HG03469 (cell line): ENCODE data around the gene PJA2.

Experiments
- ATAC-seq: cut with Tn5 transposase; IDR thresholded peaks from one replicate; pipeline ENCODE4 v1.9.1; 2021; ENCODE audit warnings: mild to moderate bottlenecking, moderate library complexity, moderate number of reproducible peaks; ENCODE audit not compliant: unreplicated experiment

Gene PJA2

DNA sequence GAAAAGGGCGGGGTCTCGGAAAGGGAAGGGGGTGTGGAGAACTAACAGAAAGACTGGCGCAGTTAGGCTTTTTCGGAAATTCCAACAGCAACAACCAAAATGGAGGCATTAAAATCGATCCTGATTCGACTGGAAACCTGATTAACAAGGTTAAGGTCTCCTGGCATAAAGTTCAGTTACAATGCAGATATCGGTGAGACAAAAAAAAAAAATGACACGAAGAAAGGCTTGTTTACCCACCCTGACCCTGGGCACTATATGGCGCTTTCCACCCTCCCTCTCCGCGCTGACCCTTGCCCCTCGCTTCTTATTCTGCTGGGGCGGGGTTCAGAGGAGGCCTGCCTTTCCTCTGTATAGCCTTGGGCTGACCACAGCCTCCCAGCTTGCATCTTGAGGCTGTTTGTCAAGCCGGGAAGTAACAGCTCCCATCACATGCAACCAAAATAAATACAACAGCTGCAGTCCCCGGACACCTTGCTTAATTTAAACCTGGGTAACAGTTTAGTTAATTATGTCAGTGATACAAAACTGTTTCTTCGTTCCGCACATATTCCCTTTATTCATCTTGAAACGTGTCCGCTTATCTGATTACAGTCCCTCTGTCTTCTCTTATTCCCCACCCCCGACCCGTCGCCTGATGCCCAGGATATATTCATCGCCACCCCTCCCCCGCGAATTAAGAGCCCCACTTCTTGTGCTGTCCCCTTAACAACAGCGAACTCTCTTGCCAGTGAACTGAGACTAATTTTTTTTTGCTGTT lies 795 bp upstream of the PJA2 start:
- ATAC-seq, result no peak

DNA sequence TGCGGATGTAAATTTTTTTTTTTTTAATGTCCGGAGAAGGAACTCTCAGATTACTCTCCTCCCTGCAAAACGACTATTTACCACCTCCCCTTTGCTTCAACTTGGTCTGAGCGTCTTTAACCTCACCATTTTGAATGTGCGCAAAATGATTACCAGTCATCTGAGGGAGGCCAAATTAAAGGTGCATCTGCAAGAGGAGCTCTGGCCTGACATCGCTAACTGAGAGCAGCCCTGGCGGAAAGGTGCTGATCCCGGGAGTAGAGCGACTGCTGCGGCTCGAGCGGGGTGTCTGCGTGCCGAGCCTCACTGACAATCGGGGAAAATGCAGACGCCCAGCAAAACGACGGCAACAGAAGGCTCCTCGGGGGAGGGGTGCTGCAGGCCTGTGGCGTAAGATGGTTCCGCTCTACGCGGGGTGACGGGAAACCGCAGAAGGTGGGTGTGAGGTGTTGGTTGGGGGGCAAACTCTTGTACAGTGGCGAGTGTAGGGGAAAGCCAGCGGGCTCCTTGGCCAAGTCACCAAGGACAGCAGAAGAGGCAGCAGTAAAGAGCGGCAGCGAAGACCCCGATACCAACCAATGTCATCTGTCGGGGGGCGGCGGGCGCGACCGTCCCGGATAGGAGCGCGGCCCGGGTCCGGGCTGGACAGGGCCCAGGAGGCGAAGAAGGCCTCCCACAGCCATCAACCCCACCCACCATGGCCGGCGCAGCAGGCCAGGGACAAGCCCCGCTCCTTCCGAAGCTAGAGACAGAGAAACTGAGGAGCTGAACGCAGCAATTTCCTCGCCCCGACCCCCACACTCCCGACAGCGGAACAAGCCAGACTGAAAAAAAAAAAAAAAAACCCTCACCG lies 557 bp downstream of the PJA2 start:
- ATAC-seq, result peak; percentile 22

DNA sequence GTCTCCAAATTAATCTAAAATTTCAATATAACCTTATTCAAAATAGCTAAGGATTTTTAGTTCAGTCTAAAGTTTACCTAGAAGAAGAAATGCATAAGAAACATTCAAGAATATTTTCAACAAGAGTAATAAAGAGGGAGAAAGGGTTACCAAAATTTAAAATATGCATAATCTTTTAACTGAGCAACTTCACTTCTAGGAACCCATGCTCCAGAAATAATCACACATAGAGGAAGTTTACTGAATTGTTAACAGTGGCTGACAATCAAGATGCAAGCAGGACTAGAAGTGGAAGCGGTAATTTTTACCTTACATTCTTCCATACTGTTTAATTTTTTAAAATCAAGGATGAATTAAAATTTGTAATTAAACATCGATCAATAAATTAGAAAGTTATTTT lies 1.9 kb downstream of the PJA2 start:
- ATAC-seq, result no peak

DNA sequence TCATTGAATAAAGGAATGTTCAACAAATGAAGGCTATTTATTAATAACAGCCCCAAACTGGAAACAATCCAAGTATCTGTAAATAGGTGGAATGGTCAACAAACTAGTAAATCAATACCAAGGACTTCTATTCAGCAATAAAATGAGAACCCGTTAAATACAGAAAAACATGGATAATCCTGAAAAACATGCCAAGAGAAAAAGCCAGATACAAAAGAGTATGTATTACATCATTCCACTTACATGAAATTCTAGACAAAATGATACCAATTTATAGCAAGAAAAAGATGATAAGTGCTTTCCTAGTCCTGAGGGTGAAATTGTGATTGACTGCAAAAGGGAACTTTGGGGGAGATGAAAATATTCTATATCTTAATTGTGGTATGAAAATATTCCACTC lies 3.1 kb downstream of the PJA2 start:
- ATAC-seq, result no peak

- no peak for ATAC-seq
Measured at GRCh38 chr5:109404428-109404960, 5.3 kb downstream of the PJA2 start.

- no peak for ATAC-seq
Measured at GRCh38 chr5:109403469-109403868, 6.3 kb downstream of the PJA2 start.

DNA sequence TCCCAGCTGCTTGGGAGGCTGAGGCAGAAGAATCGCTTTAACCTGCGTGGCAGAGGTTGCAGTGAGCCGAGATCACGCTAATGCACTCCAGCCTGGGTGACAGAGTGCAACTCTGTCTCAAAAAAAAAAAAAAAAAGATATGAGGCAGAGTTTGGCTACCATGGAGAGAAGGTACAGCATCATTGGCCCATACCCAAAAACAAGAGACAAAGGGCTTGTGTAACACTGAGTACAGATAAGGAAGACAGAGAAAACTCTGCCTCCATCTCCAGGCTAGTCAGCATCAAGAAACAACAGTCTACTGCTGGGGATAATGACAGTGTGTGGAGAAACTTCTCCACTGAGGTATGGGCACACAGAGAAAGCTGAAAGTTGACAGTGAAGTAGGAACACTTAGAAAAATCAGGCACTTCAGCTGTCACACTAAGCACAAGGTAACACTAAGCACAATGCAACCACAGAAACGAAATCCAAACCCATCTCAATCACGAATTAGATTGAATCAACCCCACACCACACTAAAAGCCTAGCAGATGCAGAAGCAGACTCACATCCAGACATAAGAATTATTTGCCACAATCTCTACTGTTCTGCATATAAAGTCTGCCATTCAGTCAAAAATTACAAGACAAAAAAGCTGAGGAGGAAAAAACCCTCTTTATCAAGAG lies 10.5 kb downstream of the PJA2 start:
- ATAC-seq, result no peak

- ATAC-seq, result no peak
Measured at GRCh38 chr5:109396965-109397364, 12.8 kb downstream of the PJA2 start.

- ATAC-seq, result no peak
Measured at GRCh38 chr5:109394806-109395205, 15.0 kb downstream of the PJA2 start.

DNA sequence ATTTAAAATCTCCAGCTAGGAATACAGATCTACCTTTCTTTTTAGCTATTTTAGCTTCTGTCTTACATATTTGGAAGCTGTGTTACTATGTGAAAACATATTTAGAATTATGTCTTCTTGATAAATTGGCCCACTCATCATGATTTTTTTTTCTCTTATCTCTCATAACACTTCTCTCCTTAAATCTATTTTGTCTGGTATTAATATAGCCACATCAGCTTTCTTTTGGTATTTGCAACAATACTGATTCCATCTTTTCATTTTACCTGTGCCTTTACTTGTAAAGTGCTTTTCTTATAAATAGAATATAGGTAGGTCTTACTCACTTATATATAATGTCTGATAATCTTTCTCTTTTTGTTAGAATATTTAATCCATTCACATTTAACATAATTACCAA lies 19.6 kb downstream of the PJA2 start:
- no peak for ATAC-seq

DNA sequence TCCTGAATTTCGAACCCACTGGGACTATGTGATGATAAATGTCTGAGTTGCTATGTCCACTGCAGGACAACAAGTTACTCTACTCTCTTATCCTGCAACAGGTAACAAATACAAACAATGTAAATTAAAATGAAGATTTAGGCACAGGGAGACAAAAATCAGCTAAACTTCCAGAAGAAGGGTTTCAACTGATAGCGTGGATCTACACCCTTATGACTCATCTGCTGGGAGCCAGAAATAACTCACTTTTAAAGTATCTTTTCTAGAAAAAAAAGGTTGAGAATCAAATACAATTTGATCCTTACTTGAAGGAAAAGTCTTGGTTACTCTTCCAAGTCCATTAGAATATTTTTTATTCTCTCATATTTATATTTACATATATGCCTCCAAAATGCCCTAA lies 21.4 kb downstream of the PJA2 start:
- no peak for ATAC-seq

GRCh38 chr5:109387408-109387974 lies 22.3 kb downstream of the PJA2 start:
- ATAC-seq, result no peak

GRCh38 chr5:109378095-109378494 lies 31.7 kb downstream of the PJA2 start:
- ATAC-seq, result no peak

- no peak for ATAC-seq
Measured at GRCh38 chr5:109374625-109375024, 35.1 kb downstream of the PJA2 start.

DNA sequence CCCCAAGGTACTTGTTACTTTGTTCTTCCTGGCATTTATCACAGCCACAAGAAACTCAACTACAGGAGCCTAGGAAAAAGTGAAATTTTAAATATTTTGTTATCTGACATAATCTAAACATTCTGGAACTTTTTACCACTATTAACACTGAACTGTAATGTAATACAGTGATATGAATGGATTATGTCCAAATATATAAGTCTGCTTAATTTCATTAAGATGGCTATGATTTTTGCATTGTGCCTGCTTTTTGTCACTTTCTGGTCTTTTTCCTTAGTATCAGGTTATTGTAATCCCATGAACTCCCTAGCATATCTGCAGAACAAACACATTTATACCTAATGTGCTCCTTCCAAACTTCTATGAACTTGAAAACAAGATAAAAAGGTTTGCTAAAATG lies 35.8 kb downstream of the PJA2 start:
- ATAC-seq, result no peak

- no peak for ATAC-seq
Measured at GRCh38 chr5:109370343-109370742, 39.4 kb downstream of the PJA2 start.

DNA sequence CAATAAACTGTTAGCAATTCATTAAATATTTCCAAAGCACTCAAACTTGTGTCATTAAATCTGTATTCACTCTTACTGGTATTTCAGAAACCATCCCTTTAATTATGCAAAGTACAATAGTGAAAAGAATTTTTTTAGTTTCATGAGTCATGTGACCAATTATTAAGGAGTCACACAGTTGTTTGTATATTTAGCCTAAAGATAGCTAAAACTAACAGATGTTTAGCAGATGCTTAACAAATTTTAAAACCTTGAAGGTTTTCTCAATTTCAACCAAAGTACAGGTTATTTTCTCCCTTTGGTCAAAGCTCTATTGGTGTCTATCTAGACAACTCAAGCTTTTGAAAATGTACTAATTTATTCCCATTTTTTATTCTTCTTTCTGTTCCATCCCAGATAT lies 44.1 kb downstream of the PJA2 start:
- ATAC-seq, result no peak

DNA sequence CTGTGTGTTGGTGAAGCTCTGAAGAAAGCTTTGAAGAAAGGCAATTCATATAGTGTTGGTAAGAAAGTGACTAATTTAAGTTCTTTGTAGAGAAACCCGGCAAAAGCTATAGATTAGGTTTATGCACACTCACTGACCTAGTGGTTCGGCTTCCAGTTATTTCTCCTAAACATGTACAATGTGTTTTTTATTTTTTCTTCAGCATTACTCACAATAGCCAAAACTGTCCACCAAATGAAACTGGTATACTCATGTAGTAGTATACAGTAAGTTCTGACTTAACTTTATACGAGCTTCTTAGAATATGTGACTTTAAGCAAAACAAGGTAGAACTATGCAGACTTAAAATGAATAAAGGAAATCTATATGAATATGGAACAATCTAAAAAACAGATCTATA lies 44.8 kb downstream of the PJA2 start:
- ATAC-seq, result no peak

GRCh38 chr5:109359642-109360041 lies 50.1 kb downstream of the PJA2 start:
- ATAC-seq, result no peak

DNA sequence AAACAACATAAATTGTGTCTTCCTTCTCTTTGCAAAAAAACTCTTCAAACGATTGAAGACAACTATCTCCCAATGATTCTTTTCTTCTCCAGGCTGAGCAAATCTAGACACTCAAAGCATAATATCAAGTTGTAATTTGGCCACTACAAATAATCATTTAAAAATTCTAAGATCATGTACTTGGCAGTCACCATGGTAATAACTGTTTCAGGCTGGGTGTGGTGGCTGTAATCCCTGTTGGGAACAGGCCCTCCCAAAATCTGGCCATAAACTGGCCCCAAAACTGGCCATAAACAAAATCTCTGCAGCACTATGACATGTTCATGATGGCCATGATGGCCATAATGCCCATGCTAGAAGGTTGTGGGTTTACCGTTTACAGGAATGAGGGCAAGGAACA lies 52.0 kb downstream of the PJA2 start:
- no peak for ATAC-seq

- no peak for ATAC-seq
Measured at GRCh38 chr5:109354761-109355160, 55.0 kb downstream of the PJA2 start.
